GM12865 (cell line): ENCODE measurements around the gene SFSWAP.
"Not testable (repeated sequence)": the region's sequence is repeated elsewhere in the genome, so short reads cannot be mapped to it uniquely, and the experiment has no call there.

Experiments used
- DNase-seq: peaks from one replicate; pipeline ENCODE4 v3.0.0; 2010; ENCODE audit warnings: low read depth
- H3K4me3 ChIP-seq: 2 replicates; pipeline ENCODE4 v1.5.1; 2011; ENCODE audit warnings: mild to moderate bottlenecking, low read depth, low read length, control low read depth
- CTCF ChIP-seq: IDR thresholded peaks from 2 replicates; pipeline ENCODE4 v1.5.1; 2011; ENCODE audit warnings: low read length, control low read depth, low read depth, inconsistent platforms; ENCODE audit not compliant: insufficient read depth; ENCODE audit errors: missing control alignments

SFSWAP gene

GRCh38 chr12:131740626-131741025 lies 29.7 kb downstream of the SFSWAP start:
- no peak for TF ChIP-seq CTCF
- DNase-seq: no peak

GRCh38 chr12:131742761-131743160 lies 31.9 kb downstream of the SFSWAP start:
- H3K4me3 ChIP-seq, DNase-seq: not testable (repeated sequence)

More at GRCh38 chr12:131740626-131741025, 29.7 kb downstream of the SFSWAP start:
- H3K4me3 ChIP-seq: no peak overlapping the region

- DNase-seq, H3K4me3 ChIP-seq: not testable (repeated sequence)
These were observed 32.5 kb downstream of the SFSWAP start for GRCh38 chr12:131743410-131743809.

GRCh38 chr12:131743880-131744279 lies 33.0 kb downstream of the SFSWAP start:
- H3K4me3 ChIP-seq, DNase-seq: not testable (repeated sequence)

- not testable (repeated sequence) for DNase-seq
These were observed 33.8 kb downstream of the SFSWAP start for GRCh38 chr12:131744675-131745074.

GRCh38 chr12:131745706-131746105 lies 34.8 kb downstream of the SFSWAP start:
- H3K4me3 ChIP-seq: no peak overlapping the region
- TF ChIP-seq CTCF: no peak
- DNase-seq: no peak

More at GRCh38 chr12:131744675-131745074, 33.8 kb downstream of the SFSWAP start:
- not testable (repeated sequence) for H3K4me3 ChIP-seq

GRCh38 chr12:131747276-131748177 lies 36.6 kb downstream of the SFSWAP start:
- H3K4me3 ChIP-seq: no peak overlapping the region
- DNase-seq: no peak
- no peak for TF ChIP-seq CTCF

- no peak for DNase-seq
- no peak for TF ChIP-seq CTCF
These were observed 38.9 kb downstream of the SFSWAP start for GRCh38 chr12:131749618-131750315.

GRCh38 chr12:131751335-131751734 lies 40.4 kb downstream of the SFSWAP start:
- DNase-seq: no peak
- H3K4me3 ChIP-seq: no peak overlapping the region
- TF ChIP-seq CTCF: no peak

More at GRCh38 chr12:131749618-131750315, 38.9 kb downstream of the SFSWAP start:
- H3K4me3 ChIP-seq: no peak overlapping the region
